GM12892 (cell line): ENCODE measurements around the gene ITFG1.
"Not testable (repeated sequence)": the region's sequence is repeated elsewhere in the genome, so short reads cannot be mapped to it uniquely, and the experiment has no call there.

Source experiments
- DNase-seq: peaks from one replicate; pipeline ENCODE4 v3.0.0; 2011; ENCODE audit not compliant: insufficient read length
- FAIRE-seq: peaks from 2 replicates; lab custom pipeline; 2011; peaks lifted over from hg19 to GRCh38; lab: Jason Lieb, UNC
- POLR2A ChIP-seq: IDR thresholded peaks from 2 replicates; pipeline ENCODE4 v1.6.1; 2011; ENCODE audit warnings: low read depth, low read length, control low read depth
- POLR2AphosphoS5 ChIP-seq: IDR thresholded peaks from 2 replicates; pipeline ENCODE4 v1.6.1; 2011; ENCODE audit warnings: low read depth, low read length, control low read depth
- TAF1 ChIP-seq: IDR thresholded peaks from 2 replicates; pipeline ENCODE4 v1.6.1; 2011; ENCODE audit warnings: low read depth, mild to moderate bottlenecking, control low read depth, low read length, borderline replicate concordance

The ITFG1 gene

DNA sequence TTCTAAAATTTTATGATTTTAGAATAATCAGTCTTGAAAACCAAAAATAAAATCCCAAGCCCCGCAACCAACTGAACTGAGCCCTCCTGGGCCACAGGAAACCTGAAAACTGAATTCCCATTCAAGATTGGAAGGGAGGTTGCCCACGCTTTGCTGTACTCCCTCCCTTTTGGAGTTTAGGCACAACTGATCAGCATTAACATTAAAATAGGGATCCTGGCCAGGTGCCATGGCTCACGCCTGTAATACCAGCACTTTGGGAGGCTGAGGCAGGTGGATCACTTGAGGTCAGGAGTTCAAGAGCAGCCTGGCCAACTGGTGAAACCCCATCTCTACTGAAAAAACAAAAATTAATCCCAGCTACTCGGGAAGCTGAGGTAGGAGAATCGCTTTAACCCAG, 264.4 kb downstream of the ITFG1 start:
- FAIRE-seq (no peak), DNase-seq (no peak)
- TF ChIP-seq TAF1 (no peak), POLR2AphosphoS5 (no peak), POLR2A (no peak)

DNA sequence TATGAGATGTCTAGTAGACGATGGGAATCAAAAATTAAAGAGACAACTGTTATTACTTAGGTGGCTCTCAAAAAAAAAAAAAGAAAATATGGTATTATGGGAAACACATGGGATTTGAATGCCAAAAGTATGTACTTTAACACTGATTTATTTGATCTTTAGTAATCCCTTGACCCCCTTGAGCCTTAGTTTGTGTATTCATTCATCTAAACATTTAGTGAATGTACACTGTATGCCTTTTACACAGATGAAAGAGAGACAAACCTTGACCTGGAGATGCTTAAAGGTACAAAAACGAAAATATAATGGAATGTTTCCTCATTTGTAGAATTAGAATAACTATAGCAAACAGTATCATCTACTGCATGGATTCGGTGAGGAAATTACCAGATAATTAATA, 278.5 kb downstream of the ITFG1 start:
- no peak for FAIRE-seq
- DNase-seq, result no peak
- TF ChIP-seq POLR2A (no peak), TAF1 (no peak), POLR2AphosphoS5 (no peak)

DNA sequence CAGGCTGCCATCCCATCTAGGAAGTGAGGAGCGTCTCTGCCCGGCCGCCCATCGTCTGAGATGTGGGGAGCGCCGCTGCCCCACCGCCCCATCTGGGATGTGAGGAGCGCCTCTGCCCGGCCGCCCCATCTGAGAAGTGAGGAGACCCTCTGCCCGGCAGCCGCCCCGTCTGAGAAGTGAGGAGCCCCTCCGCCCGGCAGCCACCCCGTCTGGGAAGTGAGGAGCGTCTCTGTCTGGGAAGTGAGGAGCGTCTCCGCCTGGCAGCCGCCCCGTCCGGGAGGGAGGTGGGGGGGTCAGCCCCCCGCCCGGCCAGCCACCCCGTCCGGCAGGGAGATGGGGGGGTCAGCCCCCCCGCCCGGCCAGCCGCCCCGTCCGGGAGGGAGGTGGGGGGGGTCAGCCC, 279.8 kb downstream of the ITFG1 start:
- not testable (repeated sequence) for DNase-seq, FAIRE-seq

DNA sequence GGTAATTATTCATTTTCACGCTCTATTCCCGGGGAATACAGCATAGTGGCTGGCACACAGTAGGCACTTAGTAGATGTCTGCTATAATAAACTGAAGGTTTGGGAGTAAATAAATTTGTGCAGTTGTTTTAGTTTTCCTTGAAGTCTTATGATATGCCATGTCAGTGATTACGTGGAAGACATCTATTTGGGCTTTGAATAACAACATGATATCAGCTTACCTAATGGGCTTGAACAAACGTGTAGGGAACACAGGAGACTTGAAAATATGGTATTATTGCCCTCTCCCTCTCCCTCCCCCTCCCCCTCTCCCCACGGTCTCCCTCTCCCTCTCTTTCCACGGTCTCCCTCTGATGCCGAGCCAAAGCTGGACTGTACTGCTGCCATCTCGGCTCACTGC, 280.8 kb downstream of the ITFG1 start:
- no peak for DNase-seq
- no peak for FAIRE-seq
- no peak for TF ChIP-seq POLR2A
- TF ChIP-seq TAF1, result no peak

DNA sequence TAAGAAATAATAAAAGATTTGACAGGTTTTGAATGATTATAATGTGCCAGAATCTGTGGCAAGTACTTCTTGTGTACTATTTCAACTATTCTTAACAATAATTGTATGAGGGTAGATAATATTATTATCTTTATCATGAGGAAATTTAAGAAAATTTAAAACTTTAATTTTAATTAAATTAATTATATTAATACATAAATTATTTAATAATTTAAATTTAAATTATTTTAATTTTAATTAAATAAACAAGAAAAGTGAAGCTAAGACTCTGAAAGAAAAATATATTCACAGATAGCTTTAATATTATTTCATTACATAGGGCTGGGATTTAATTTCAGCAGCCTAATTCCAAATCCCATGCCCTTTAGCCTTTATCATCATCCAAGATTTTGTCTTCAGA, 285.7 kb downstream of the ITFG1 start:
- TF ChIP-seq POLR2AphosphoS5, result no peak
- no peak for TF ChIP-seq POLR2A
- TF ChIP-seq TAF1, result no peak
- DNase-seq, result no peak
- no peak for FAIRE-seq

DNA sequence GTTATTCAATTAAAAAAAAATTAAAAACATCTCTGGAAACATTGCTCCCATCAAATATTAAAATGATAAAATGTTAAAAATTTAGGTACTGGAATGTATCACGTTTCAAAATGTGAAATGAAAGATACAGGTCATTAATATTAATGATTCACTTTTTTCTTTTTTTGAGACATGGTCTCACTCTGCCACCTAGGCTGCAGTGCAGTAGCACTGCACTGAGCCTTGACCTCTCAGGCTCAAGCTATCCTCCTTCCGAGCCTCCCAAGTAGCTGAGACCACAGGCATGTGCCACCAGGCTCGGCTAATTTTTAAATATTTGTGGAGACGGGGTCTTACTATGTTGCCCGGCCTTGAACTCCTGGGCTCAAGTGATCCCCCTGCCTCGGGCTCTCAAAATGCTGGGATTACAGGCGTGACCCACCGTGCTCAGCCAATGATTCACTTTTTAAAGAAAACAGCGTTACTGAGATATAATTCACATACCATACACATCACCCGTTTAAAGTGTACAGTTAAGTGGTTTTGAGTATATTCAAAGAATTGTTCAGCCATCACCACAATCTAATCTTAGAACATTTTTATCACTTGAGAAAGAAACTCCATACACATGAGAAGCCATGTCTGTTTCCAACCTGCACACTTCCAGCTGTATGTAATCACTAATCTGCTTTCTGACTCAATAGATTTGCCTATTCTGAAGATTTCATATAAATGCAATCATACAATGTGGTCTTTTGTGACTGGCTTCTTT, 298.0 kb downstream of the ITFG1 start:
- DNase-seq, result no peak
- FAIRE-seq, result no peak
- TF ChIP-seq POLR2A (no peak), TAF1 (no peak), POLR2AphosphoS5 (no peak)

DNA sequence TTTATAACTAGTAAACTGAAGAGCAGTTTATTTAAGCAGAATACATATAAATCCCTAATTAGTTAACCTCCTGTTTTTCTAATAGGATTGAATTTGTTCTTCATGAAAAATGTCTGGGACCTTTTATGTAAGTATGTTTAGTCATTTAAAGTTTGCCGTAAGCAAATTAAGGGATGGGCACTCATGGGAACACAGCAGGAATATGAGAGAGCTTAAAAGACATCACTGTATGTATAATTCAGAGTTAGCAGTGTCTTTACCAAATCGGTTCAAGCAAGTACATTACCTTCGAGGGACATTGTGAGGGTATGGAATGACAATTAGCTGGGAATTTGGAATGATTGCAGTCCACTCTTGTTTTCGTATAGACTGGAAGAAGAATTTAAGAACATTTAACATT, 299.4 kb downstream of the ITFG1 start:
- no peak for TF ChIP-seq POLR2A
- TF ChIP-seq POLR2AphosphoS5, result no peak
- no peak for TF ChIP-seq TAF1
- FAIRE-seq (no peak), DNase-seq (no peak)

DNA sequence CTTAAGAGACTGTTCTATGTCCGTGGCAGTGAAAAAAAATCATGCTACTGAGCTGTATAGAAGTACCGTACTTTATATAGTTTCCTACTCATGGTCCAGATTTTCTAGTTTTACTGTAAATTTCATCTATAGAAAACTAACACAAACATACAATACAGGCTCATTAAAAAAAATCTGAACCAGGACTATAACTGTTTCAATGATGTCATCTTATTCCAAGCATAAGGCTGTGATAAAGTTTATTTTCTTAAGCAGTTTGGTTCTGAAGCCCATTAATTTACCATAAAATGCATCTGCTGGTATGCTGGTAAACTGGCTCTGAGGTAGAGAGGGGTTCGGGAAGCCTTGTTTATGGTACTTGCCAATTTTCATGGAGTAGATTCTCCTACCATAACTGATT, 300.4 kb downstream of the ITFG1 start:
- DNase-seq, result no peak
- TF ChIP-seq POLR2A, result no peak
- TF ChIP-seq POLR2AphosphoS5, result no peak
- no peak for TF ChIP-seq TAF1
- FAIRE-seq, result no peak

DNA sequence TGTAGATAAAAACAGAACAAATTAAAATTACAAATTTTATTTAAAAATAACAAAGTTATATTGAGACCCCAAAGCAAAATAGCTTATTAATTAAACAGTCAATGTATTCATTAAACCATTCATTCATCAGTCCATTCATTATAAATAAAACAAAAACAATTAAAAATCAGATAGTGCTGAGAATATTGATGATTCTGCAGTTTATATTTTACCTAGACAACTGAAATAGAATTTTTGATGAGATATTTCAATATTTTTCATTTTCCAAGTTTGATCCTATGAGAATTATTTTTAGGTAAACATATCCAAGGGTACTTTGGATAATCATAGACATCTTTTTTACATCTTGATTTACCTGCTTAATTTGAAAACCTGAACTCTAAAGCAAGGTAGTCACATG, 301.9 kb downstream of the ITFG1 start:
- no peak for TF ChIP-seq TAF1
- TF ChIP-seq POLR2AphosphoS5, result no peak
- TF ChIP-seq POLR2A, result no peak
- no peak for FAIRE-seq
- DNase-seq, result no peak

DNA sequence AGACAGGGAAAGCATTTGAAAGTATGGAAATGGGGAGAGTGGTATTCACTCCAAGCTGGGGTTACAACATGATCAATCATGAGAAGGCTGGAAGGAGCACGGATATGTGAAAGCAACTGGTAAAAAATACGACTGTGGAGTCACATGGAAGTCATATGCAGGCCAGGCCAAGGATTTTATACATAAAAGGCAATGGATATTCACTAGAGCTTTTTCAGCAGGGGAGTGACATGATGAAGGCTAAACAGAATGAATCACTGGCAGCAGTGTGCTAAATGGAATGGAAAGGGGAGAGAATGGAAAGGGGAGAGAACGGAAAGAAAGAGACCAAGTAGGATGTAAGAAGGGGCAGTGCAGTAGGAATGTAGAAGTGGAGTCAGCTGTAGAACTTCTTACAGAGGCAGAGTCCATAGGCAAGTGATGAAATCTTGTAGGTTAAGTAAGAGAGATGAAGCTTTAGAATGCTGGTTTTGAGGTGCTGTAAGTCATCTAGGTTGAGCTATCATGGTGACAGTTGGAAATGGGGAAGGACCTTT, 304.1 kb downstream of the ITFG1 start:
- FAIRE-seq, result no peak
- TF ChIP-seq POLR2A (no peak), TAF1 (no peak), POLR2AphosphoS5 (no peak)
- no peak for DNase-seq

DNA sequence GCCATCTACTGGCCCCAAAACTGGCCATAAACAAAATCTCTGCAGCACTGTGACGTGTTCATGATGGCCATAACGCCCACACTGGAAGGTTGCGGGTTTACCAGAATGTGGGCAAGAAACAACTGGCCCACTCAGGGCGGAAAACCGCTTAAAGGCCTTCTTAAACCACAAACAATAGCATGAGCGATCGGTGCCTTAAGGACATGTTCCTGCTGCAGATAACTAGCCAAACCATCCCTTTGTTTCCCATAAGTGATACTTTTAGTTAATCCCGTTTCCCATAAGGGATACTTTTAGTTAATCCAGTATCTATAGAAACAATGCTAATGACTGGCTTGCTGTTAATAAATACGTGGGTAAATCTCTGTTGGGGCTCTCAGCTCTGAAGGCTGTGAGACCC, 308.4 kb downstream of the ITFG1 start:
- DNase-seq, FAIRE-seq: not testable (repeated sequence)

DNA sequence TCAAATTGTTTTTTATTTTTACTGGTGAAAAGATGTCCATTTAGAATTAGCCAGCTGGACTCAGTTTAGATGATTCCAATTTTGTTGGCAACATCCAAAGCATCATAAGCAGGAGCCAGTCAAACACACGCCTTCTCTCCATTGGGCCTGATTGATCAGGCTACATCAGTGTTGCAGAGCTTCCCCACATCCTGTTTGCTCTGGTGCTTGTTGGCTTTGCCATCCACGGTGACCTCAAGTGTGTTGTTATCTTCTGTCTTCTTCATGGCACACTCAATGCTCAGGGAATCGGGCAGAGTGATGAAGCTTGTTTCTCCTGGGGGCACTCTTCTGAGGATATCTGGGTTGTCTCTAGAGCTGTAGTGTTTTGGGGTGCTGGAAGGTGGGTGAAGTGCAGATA, 310.8 kb downstream of the ITFG1 start:
- DNase-seq, result no peak
- FAIRE-seq, result no peak
- TF ChIP-seq POLR2A (no peak), POLR2AphosphoS5 (no peak), TAF1 (no peak)

DNA sequence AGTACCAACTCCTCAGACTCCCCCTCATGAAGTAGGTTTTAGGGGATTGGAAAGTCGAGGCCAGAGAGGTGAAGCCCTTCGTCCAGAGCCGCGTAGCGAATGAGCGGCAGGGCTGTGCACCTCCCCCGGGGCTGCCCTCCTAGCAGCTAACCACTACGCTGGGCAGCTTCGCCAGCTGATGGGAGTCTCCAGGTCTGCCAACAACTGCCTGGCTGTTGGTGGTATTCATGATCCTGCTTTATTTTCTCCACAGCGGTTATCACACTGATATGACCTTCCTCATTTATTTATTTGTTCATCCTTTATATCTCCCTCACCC, 316.3 kb downstream of the ITFG1 start:
- no peak for FAIRE-seq
- no peak for TF ChIP-seq POLR2AphosphoS5
- no peak for TF ChIP-seq TAF1
- no peak for TF ChIP-seq POLR2A
- no peak for DNase-seq
